Measurements from ENCODE around the gene RFFL. TPM values are rescaled to one million over a fixed set of nuclear protein-coding genes. Genes with fewer than 3 reads are reported as not detected.

RFFL gene
- total RNA-seq, 1 experiment from 2014 or later = 40.3 TPM

- Histone ChIP-seq H3K27me3 (ENCODE audit: insufficient read depth, low read length) (no peaks in the 10 kb centered on the region), H2AFZ (ENCODE audit: low read depth, low read length, poor library complexity, severe bottlenecking) (no peak overlapping the region), H3K36me3 (ENCODE audit: control insufficient read depth in 1 of 2, insufficient read depth in 2 of 2, low read length in 2 of 2) (peaks cover 11 to 13% of the 10 kb centered on the region in 2 experiments), H3K27ac (ENCODE audit: low read depth, low read length) (no peak overlapping the region), H4K20me1 (ENCODE audit: insufficient read depth) (no peaks in the 10 kb centered on the region), H3K4me1 (ENCODE audit: control insufficient read depth in 1 of 2, insufficient read depth in 2 of 2, low read length in 2 of 2) (peaks cover 10 to 11% of the 10 kb centered on the region in 2 experiments), H3K4me3 (replicated peaks in 1 of 2; ENCODE audit: low read depth in 1 of 2, low read length in 2 of 2) (no peak overlapping the region), H3K9me2 (ENCODE audit: insufficient read depth) (no peaks in the 10 kb centered on the region), H3K4me2 (ENCODE audit: low read length) (no peak overlapping the region), H3K9ac (ENCODE audit: low read length) (no peak overlapping the region), H3K9me3 (ENCODE audit: control insufficient read depth in 1 of 2, insufficient read depth in 1 of 2, low read depth in 1 of 2, low read length in 2 of 2) (no peaks in the 10 kb centered on the region), H3K79me2 (ENCODE audit: insufficient read depth, low read length) (no peaks in the 10 kb centered on the region)
- DNase-seq (ENCODE audit: low read depth, low spot score) (no peak), ATAC-seq (no peak)
- RAD21 ChIA-PET (ENCODE audit: low non-redundant PET in 1 of 2, low total read pairs in 2 of 2, uncharacterized antibody in 2 of 2, unreplicated experiment in 2 of 2) = no interaction called here
- intact Hi-C loops (cut with micrococcal nuclease) = no loop called here
- TF ChIP-seq EZH2phosphoT487 (IDR thresholded peaks at IDR 0.05; ENCODE audit: borderline replicate concordance) = no peak
- TF ChIP-seq POLR2A (IDR thresholded peaks at IDR 0.05; ENCODE audit: borderline replicate concordance, extremely low read depth, insufficient read depth, insufficient read length) = no peak
- TF ChIP-seq EGR1 (IDR thresholded peaks at IDR 0.05; ENCODE audit: low read depth) = no peak
- POLR2A ChIA-PET = no interaction called here
- no TSS peak for BruUV-seq (replicated peaks)
- CTCF ChIA-PET = no interaction called here
Observed at GRCh38 chr17:35099908-35100307, 36.4 kb upstream of the RFFL start.

DNA sequence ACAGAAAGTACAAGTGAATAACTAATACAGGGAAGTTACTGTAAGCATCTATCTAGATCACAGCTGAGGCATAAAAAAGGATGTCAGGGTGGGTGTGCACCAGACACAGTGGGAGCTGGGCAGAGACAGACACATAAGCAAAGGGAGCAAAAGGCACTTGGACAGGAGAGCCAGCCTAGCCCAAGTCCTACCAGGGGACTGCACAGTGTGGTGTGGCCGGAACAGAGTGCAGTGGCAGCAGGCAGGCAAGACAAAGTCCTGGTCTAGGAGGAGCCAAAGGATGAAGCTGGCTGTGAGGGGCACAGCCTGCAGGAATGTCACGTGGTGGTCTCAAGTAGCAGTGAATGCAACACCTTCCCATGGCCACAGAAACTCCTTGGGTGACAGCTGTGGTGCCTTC lies 34.3 kb upstream of the RFFL start:
- ChIA-PET POLR2A (no interaction called here), CTCF (no interaction called here), RAD21 (ENCODE audit: low non-redundant PET in 1 of 2, low total read pairs in 2 of 2, uncharacterized antibody in 2 of 2, unreplicated experiment in 2 of 2) (no interaction called here)
- H3K9me2 ChIP-seq (ENCODE audit: insufficient read depth) = no peaks in the 10 kb centered on the region
- peaks cover 16 to 19% of the 10 kb centered on the region in 2 experiments for H3K4me1 ChIP-seq (ENCODE audit: control insufficient read depth in 1 of 2, insufficient read depth in 2 of 2, low read length in 2 of 2)
- H3K4me3 ChIP-seq (replicated peaks in 1 of 2; ENCODE audit: low read depth in 1 of 2, low read length in 2 of 2) = no peak overlapping the region
- no peaks in the 10 kb centered on the region for H3K9me3 ChIP-seq (ENCODE audit: control insufficient read depth in 1 of 2, insufficient read depth in 1 of 2, low read depth in 1 of 2, low read length in 2 of 2)
- peaks cover 9 to 13% of the 10 kb centered on the region in 2 experiments for H3K36me3 ChIP-seq (ENCODE audit: control insufficient read depth in 1 of 2, insufficient read depth in 2 of 2, low read length in 2 of 2)
- no peak overlapping the region for H3K9ac ChIP-seq (ENCODE audit: low read length)
- H3K4me2 ChIP-seq (ENCODE audit: low read length) = no peak overlapping the region
- no peaks in the 10 kb centered on the region for H3K79me2 ChIP-seq (ENCODE audit: insufficient read depth, low read length)
- TF ChIP-seq POLR2A (IDR thresholded peaks at IDR 0.05; ENCODE audit: borderline replicate concordance, extremely low read depth, insufficient read depth, insufficient read length) (no peak), CEBPB (IDR thresholded peaks at IDR 0.05; ENCODE audit: low read depth) (no peak), CBX3 (IDR thresholded peaks at IDR 0.05; ENCODE audit: low read depth) (no peak), POLR2AphosphoS5 (IDR thresholded peaks at IDR 0.05; ENCODE audit: low read depth, low read length) (no peak), FOSL1 (IDR thresholded peaks at IDR 0.05; ENCODE audit: low read depth) (no peak), MAX (IDR thresholded peaks at IDR 0.05) (no peak), JUND (IDR thresholded peaks at IDR 0.05) (no peak), SRF (IDR thresholded peaks at IDR 0.05; ENCODE audit: low read depth) (no peak)
- no peak overlapping the region for H2AFZ ChIP-seq (ENCODE audit: low read depth, low read length, poor library complexity, severe bottlenecking)
- no peak overlapping the region for H3K27ac ChIP-seq (ENCODE audit: low read depth, low read length)
- DNase-seq (ENCODE audit: low read depth, low spot score) (no peak), ATAC-seq (no peak)
- no peaks in the 10 kb centered on the region for H4K20me1 ChIP-seq (ENCODE audit: insufficient read depth)
- no peaks in the 10 kb centered on the region for H3K27me3 ChIP-seq (ENCODE audit: insufficient read depth, low read length)
- no TSS peak for BruUV-seq (replicated peaks)
- intact Hi-C loops (cut with micrococcal nuclease) = no loop called here

Measured in HCT116 (cell line).